PC-3 (cell line): ENCODE results near the gene TANGO6. TPM values are rescaled to one million over a fixed set of nuclear protein-coding genes. Genes with fewer than 3 reads are reported as not detected.

Source experiments
- ATAC-seq: fragments of 200-7000 bp; cut with Tn5 transposase; 2 replicates; pipeline ENCODE4 v1.9.1; 2020; ENCODE audit warnings: mild to moderate bottlenecking, moderate library complexity
- BruUV-seq: library from RNA; stranded (reverse); fragments of 400-500 nt; replicated peaks from 2 replicates; lab custom pipeline; 2021; lab: Mats Ljungman, UMichigan
- CTCF ChIA-PET: fragments of 300-600 bp; sonication (Branson Sonifier 250); formaldehyde crosslinking; loops from one replicate; lab custom pipeline; 2022; ENCODE audit warnings: antibody characterized with exemption; lab: Charles Lee
- POLR2A ChIA-PET: fragments of 300-600 bp; sonication (Branson Sonifier 250); formaldehyde crosslinking; loops from one replicate; lab custom pipeline; 2022; ENCODE audit warnings: antibody characterized with exemption; ENCODE audit not compliant: unreplicated experiment; lab: Charles Lee
- DNase-seq: peaks from one replicate; pipeline ENCODE4 v3.0.0-alpha.2; 2015
- H2AFZ ChIP-seq: fragments of 300-600 bp; sonication (generic); 2 replicates; pipeline ENCODE4 v1.6.0; 2016; ENCODE audit warnings: antibody characterized with exemption, low read length
- H3F3A ChIP-seq: fragments of 300-600 bp; sonication (generic); one replicate; pipeline ENCODE4 v1.6.0; 2017; ENCODE audit warnings: antibody characterized with exemption, low read length, control low read depth, mild to moderate bottlenecking; ENCODE audit not compliant: unreplicated experiment
- H3K27ac ChIP-seq: fragments of 300-600 bp; sonication (generic); 2 replicates; pipeline ENCODE4 v1.5.1; 2016; ENCODE audit warnings: mild to moderate bottlenecking, low read length
- H3K27me3 ChIP-seq: fragments of 300-600 bp; sonication (generic); 2 replicates; pipeline ENCODE4 v1.6.1; 2016; ENCODE audit warnings: low read length, mixed read lengths
- H3K36me3 ChIP-seq: fragments of 300-600 bp; sonication (generic); 2 replicates; pipeline ENCODE4 v1.6.1; 2016; ENCODE audit warnings: low read depth, mixed run types, low read length, mixed read lengths
- H3K4me1 ChIP-seq: fragments of 300-600 bp; sonication (generic); 2 replicates; pipeline ENCODE4 v1.5.1; 2016; ENCODE audit warnings: low read length; ENCODE audit not compliant: insufficient read depth
- H3K4me2 ChIP-seq: fragments of 300-600 bp; sonication (generic); 2 replicates; pipeline ENCODE4 v1.6.0; 2016; ENCODE audit warnings: low read length
- H3K4me3 ChIP-seq: fragments of 300-600 bp; sonication (generic); 2 replicates; pipeline ENCODE4 v1.5.1; 2016; ENCODE audit warnings: mild to moderate bottlenecking, low read length, mixed read lengths
- H3K79me2 ChIP-seq: fragments of 300-600 bp; sonication (generic); 2 replicates; pipeline ENCODE4 v1.6.1; 2017; ENCODE audit warnings: low read length, mixed read lengths
- H3K9ac ChIP-seq: fragments of 300-600 bp; sonication (generic); 2 replicates; pipeline ENCODE4 v1.6.0; 2016; ENCODE audit warnings: mild to moderate bottlenecking, low read length
- H3K9me2 ChIP-seq: fragments of 300-600 bp; sonication (generic); replicated peaks from 2 replicates; pipeline ENCODE4 v1.6.1; 2016; ENCODE audit warnings: mixed run types, low read length, mixed read lengths
- H3K9me3 ChIP-seq: fragments of 300-600 bp; sonication (generic); 2 replicates; pipeline ENCODE4 v1.6.1; 2016; ENCODE audit warnings: low read length, mixed read lengths
- H4K20me1 ChIP-seq: fragments of 300-600 bp; sonication (generic); 2 replicates; pipeline ENCODE4 v1.6.1; 2016; ENCODE audit warnings: low read length, mixed read lengths
- CTCF ChIP-seq: fragments of 300-600 bp; sonication (generic); conservative IDR thresholded peaks from 2 replicates; pipeline ENCODE4 v1.5.1; 2017; ENCODE audit warnings: antibody characterized with exemption, low read depth, mild to moderate bottlenecking, low read length
- EZH2 ChIP-seq: fragments of 300-600 bp; sonication (generic); IDR thresholded peaks from one replicate; pipeline ENCODE4 v1.6.1; 2017; ENCODE audit warnings: antibody characterized with exemption, mild to moderate bottlenecking, low read length; ENCODE audit not compliant: unreplicated experiment
- EZH2phosphoT487 ChIP-seq: fragments of 300-600 bp; sonication (generic); IDR thresholded peaks from 2 replicates; pipeline ENCODE4 v1.6.1; 2018; ENCODE audit warnings: mild to moderate bottlenecking, antibody characterized with exemption, low read length, borderline replicate concordance
- intact Hi-C: fragments of 100-400 bp; cut with micrococcal nuclease; formaldehyde crosslinking; loops from 2 replicates; pipeline ENCODE4 v1.9.0; 2023
- total RNA-seq: library from RNA; depleted of rRNA; stranded (reverse); fragments of >200 nt; gene quantifications from 2 replicates; pipeline ENCODE4 v1.2.3, GENCODE V29; 2014

TANGO6 gene
- total RNA-seq, 1 experiment from 2014 or later: 9.4 TPM

DNA sequence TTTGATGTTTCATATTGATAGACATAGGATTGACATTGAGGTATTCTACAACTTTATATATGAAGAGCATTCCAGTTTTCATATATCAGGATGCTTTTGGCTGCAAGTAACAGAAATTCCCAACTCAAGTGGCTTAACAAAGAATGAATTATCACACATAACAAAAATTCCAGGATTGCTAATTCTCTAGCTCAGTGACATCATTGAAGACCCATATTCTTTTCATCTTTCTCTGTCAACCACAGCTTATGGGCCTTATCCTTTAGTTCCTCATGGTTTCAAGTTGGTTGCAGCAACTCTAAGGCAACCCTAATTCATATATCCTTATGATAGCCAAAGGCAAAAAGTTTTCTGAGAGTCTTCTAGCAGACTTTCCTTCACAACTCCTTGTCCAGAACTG is 170.7 kb downstream of the TANGO6 start:
- Histone ChIP-seq H2AFZ (no peak overlapping the region), H4K20me1 (no peaks in the 10 kb centered on the region), H3K9ac (no peak overlapping the region), H3K4me3 (no peak overlapping the region), H3K36me3 (no peaks in the 10 kb centered on the region), H3K4me1 (peaks cover 24% of the 10 kb centered on the region), H3K9me2 (no peaks in the 10 kb centered on the region), H3K27me3 (no peaks in the 10 kb centered on the region), H3K79me2 (no peaks in the 10 kb centered on the region), H3F3A (peaks cover 4% of the 10 kb centered on the region), H3K9me3 (no peaks in the 10 kb centered on the region), H3K27ac (no peak overlapping the region), H3K4me2 (no peak overlapping the region)
- CTCF ChIA-PET: no interaction called here
- POLR2A ChIA-PET: no interaction called here
- ATAC-seq (no peak), DNase-seq (no peak)
- BruUV-seq: no TSS peak
- no peak for TF ChIP-seq EZH2
- TF ChIP-seq CTCF: no peak
- no peak for TF ChIP-seq EZH2phosphoT487
- intact Hi-C loops: loop anchor here (10.0 kb wide), 1 partner anchor 89 kb away; no protein-coding TSS in a partner anchor

GRCh38 chr16:69014811-69015210 is 171.5 kb downstream of the TANGO6 start:
- H4K20me1 ChIP-seq: no peaks in the 10 kb centered on the region
- H3K36me3 ChIP-seq: no peaks in the 10 kb centered on the region
- BruUV-seq: no TSS peak
- no peaks in the 10 kb centered on the region for H3K9me2 ChIP-seq
- ATAC-seq (no peak), DNase-seq (no peak)
- H3K4me2 ChIP-seq: no peak overlapping the region
- POLR2A ChIA-PET: no interaction called here
- TF ChIP-seq EZH2phosphoT487 (no peak), EZH2 (no peak), CTCF (no peak)
- H3K79me2 ChIP-seq: no peaks in the 10 kb centered on the region
- H3K9ac ChIP-seq: no peak overlapping the region
- H3F3A ChIP-seq: peaks cover 11% of the 10 kb centered on the region
- H3K4me1 ChIP-seq: peaks cover 31% of the 10 kb centered on the region
- CTCF ChIA-PET: no interaction called here
- no peaks in the 10 kb centered on the region for H3K27me3 ChIP-seq
- intact Hi-C loops: loop anchor here (5.0 to 10.0 kb wide), 2 partner anchors 42 to 90 kb away; no protein-coding TSS in a partner anchor
- no peak overlapping the region for H3K4me3 ChIP-seq
- no peaks in the 10 kb centered on the region for H3K9me3 ChIP-seq
- H2AFZ ChIP-seq: no peak overlapping the region
- H3K27ac ChIP-seq: no peak overlapping the region

DNA sequence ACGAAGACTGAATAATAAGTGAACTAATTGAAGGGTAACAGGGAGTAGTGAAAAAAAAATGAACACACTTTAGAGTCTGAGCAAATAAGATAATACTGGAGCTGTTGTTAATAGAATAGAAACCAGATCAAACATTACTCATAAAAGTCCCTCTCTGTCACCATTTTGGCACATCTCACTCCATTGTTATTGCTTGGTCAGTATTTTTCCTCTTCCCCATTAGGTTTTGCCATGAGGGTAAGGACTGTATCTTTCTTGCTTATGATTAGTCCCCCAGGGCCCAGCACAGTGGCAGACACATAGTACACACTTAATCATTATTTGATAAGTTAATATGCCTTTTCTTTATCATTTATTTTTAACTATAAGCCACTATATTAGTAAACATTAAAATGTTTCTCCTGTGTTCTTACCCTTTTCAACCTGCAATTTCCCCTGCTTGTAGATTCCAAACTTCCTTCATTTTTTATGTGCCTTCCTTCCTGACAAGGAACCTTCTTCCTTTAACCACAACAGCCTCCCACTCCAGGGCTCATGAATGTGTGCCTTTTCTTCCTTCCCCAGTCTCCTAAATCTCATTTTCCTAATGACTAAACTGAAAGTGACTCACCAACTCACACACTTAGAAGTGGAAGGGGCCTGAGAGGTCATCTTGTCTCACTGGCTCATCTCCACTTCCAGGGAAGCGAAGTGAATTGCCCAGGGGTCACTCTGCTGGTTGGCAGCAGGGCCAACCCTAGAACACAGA is 173.9 kb downstream of the TANGO6 start:
- Histone ChIP-seq H3K9ac (peak overlapping the region; percentile 85), H2AFZ (no peak overlapping the region), H3K79me2 (no peaks in the 10 kb centered on the region), H3F3A (peaks cover 11% of the 10 kb centered on the region), H3K4me2 (peak overlapping the region; percentile 57), H3K4me1 (peaks cover 39% of the 10 kb centered on the region), H3K36me3 (no peaks in the 10 kb centered on the region), H3K9me3 (no peaks in the 10 kb centered on the region), H3K9me2 (no peaks in the 10 kb centered on the region), H3K27ac (peak overlapping the region; percentile 99), H3K27me3 (no peaks in the 10 kb centered on the region), H3K4me3 (no peak overlapping the region), H4K20me1 (no peaks in the 10 kb centered on the region)
- BruUV-seq: TSS peak; percentile 81
- CTCF ChIA-PET: no interaction called here
- ATAC-seq: peak; percentile 78
- intact Hi-C loops: loop anchor here (1.0 to 10.0 kb wide), 6 partner anchors 22 to 92 kb away; partner anchors contain the start of gene HAS3
- TF ChIP-seq CTCF (no peak), EZH2phosphoT487 (no peak), EZH2 (no peak)
- peak; percentile 87 for DNase-seq
- POLR2A ChIA-PET: interaction anchor here (0.6 kb wide), 1 partner anchor 25 kb away, joined by 6 read pairs; no protein-coding TSS in a partner anchor
